ENCODE results near the gene ATRNL1. TPM values are rescaled to one million over a fixed set of nuclear protein-coding genes. Genes with fewer than 3 reads are reported as not detected.

ATRNL1 gene
- total RNA-seq, 1 experiment from 2014 or later, result 1.3 TPM

DNA sequence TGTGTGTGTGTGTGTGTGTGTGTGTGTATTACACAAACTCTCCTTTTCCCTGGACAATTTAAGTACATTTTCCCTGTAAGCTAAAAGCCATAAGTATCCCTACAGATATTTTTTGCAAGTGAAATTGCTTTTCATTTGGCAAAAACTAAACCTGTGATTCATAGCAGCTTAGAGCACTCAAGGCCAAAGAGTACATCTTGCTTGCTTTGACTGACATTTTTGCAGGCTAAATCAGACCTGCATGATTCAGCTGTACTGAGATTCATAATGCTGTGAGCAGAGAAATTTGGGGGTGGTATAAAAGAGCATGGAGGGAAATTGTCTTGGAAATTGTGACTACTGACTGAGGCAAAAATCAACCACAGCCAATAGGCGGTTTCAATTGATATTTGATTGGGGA, 679.4 kb downstream of the ATRNL1 start (continued):
- TF ChIP-seq SRF (IDR thresholded peaks at IDR 0.05; ENCODE audit: low read depth), result no peak
- no peak for TF ChIP-seq EGR1 (IDR thresholded peaks at IDR 0.05; ENCODE audit: low read depth)
- no peak for TF ChIP-seq MAX (IDR thresholded peaks at IDR 0.05)
- no peak for TF ChIP-seq SP1 (IDR thresholded peaks at IDR 0.05; ENCODE audit: low read depth)
- TF ChIP-seq ZNF274 (IDR thresholded peaks at IDR 0.05; ENCODE audit: low read depth, low read length), result no peak
- TF ChIP-seq JUND (IDR thresholded peaks at IDR 0.05), result no peak
- no peak for TF ChIP-seq POLR2AphosphoS5 (IDR thresholded peaks at IDR 0.05; ENCODE audit: low read depth, low read length)
- no peak for TF ChIP-seq ZFX (IDR thresholded peaks at IDR 0.05)

- ATAC-seq (no peak), DNase-seq (ENCODE audit: low read depth, low spot score) (no peak)
- Histone ChIP-seq H3K27ac (ENCODE audit: low read depth, low read length) (no peak overlapping the region), H3K9me3 (ENCODE audit: control insufficient read depth in 1 of 2, insufficient read depth in 1 of 2, low read depth in 1 of 2, low read length in 2 of 2) (no peaks in the 10 kb centered on the region), H3K79me2 (ENCODE audit: insufficient read depth, low read length) (no peaks in the 10 kb centered on the region), H3K4me1 (ENCODE audit: control insufficient read depth in 1 of 2, insufficient read depth in 2 of 2, low read length in 2 of 2) (no peaks in the 10 kb centered on the region), H3K9ac (ENCODE audit: low read length) (no peak overlapping the region), H3K27me3 (ENCODE audit: insufficient read depth, low read length) (peaks cover 13% of the 10 kb centered on the region; the same call in 1 of the 2 replicates), H4K20me1 (ENCODE audit: insufficient read depth) (no peaks in the 10 kb centered on the region), H3K4me3 (replicated peaks in 1 of 2; ENCODE audit: low read depth in 1 of 2, low read length in 2 of 2) (no peak overlapping the region), H3K9me2 (ENCODE audit: insufficient read depth) (no peaks in the 10 kb centered on the region), H3K36me3 (ENCODE audit: control insufficient read depth in 1 of 2, insufficient read depth in 2 of 2, low read length in 2 of 2) (no peaks in the 10 kb centered on the region), H3K4me2 (ENCODE audit: low read length) (no peak overlapping the region), H2AFZ (ENCODE audit: low read depth, low read length, poor library complexity, severe bottlenecking) (no peak overlapping the region)
- ChIA-PET CTCF (no interaction called here), POLR2A (no interaction called here), RAD21 (ENCODE audit: low non-redundant PET in 1 of 2, low total read pairs in 2 of 2, uncharacterized antibody in 2 of 2, unreplicated experiment in 2 of 2) (no interaction called here)
- no TSS peak for BruUV-seq (replicated peaks)
- intact Hi-C loops (cut with micrococcal nuclease), result no loop called here
- no peak for TF ChIP-seq YY1 (IDR thresholded peaks at IDR 0.05; ENCODE audit: extremely low read depth, insufficient replicate concordance, low read depth, low read length)
- no peak for TF ChIP-seq CEBPB (IDR thresholded peaks at IDR 0.05; ENCODE audit: low read depth)
- no peak for TF ChIP-seq ZNF274 (IDR thresholded peaks at IDR 0.05; ENCODE audit: low read depth, low read length)
- no peak for TF ChIP-seq ZBTB33 (IDR thresholded peaks at IDR 0.05; ENCODE audit: extremely low read depth, insufficient replicate concordance, low read length)
- no peak for TF ChIP-seq ELF1 (IDR thresholded peaks at IDR 0.05; ENCODE audit: borderline replicate concordance, low read depth)
- TF ChIP-seq ATF3 (IDR thresholded peaks at IDR 0.05), result no peak
- no peak for TF ChIP-seq REST (IDR thresholded peaks at IDR 0.05; ENCODE audit: low read depth)
- TF ChIP-seq SP1 (IDR thresholded peaks at IDR 0.05; ENCODE audit: low read depth), result no peak
- no peak for TF ChIP-seq FOSL1 (IDR thresholded peaks at IDR 0.05; ENCODE audit: low read depth)
- TF ChIP-seq RAD21 (IDR thresholded peaks at IDR 0.05; ENCODE audit: low read depth), result no peak
- TF ChIP-seq SIN3A (IDR thresholded peaks at IDR 0.05; ENCODE audit: low read depth), result no peak
- TF ChIP-seq, protein P1, sequence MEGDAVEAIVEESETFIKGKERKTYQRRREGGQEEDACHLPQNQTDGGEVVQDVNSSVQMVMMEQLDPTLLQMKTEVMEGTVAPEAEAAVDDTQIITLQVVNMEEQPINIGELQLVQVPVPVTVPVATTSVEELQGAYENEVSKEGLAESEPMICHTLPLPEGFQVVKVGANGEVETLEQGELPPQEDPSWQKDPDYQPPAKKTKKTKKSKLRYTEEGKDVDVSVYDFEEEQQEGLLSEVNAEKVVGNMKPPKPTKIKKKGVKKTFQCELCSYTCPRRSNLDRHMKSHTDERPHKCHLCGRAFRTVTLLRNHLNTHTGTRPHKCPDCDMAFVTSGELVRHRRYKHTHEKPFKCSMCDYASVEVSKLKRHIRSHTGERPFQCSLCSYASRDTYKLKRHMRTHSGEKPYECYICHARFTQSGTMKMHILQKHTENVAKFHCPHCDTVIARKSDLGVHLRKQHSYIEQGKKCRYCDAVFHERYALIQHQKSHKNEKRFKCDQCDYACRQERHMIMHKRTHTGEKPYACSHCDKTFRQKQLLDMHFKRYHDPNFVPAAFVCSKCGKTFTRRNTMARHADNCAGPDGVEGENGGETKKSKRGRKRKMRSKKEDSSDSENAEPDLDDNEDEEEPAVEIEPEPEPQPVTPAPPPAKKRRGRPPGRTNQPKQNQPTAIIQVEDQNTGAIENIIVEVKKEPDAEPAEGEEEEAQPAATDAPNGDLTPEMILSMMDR (IDR thresholded peaks at IDR 0.05 in 2 of 3, conservative IDR thresholded peaks at IDR 0.05 in 1 of 3; ENCODE audit: borderline replicate concordance in 1 of 3, insufficient read depth in 1 of 3, low read depth in 2 of 3, low read length in 2 of 3), result no peak
- no peak for TF ChIP-seq CBX3 (IDR thresholded peaks at IDR 0.05; ENCODE audit: low read depth)
- no peak for TF ChIP-seq EZH2phosphoT487 (IDR thresholded peaks at IDR 0.05; ENCODE audit: borderline replicate concordance)
These were observed 680.7 kb downstream of the ATRNL1 start for GRCh38 chr10:115773832-115774231.
